Keratinocyte (primary cell): ENCODE data around the gene UCN3. TPM values are rescaled to one million over a fixed set of nuclear protein-coding genes. Genes with fewer than 3 reads are reported as not detected.
A peak's percentile ranks its signal among the peaks of the same experiment; 100 is the strongest.

Experiments used
- DNase-seq: peaks from one replicate; pipeline ENCODE4 v3.0.0-alpha.2; 2011; ENCODE audit warnings: low read depth, missing footprints, low spot score
- FAIRE-seq: peaks from 2 replicates; lab custom pipeline; 2011; peaks lifted over from hg19 to GRCh38; lab: Jason Lieb, UNC
- H2AFZ ChIP-seq: 2 replicates; pipeline ENCODE4 v1.6.0; 2012; ENCODE audit warnings: low read length, control low read depth, inconsistent platforms; ENCODE audit not compliant: control insufficient read depth
- H3K27ac ChIP-seq: 2 replicates; pipeline ENCODE4 v1.5.1; 2011; ENCODE audit warnings: low read length; ENCODE audit not compliant: control insufficient read depth, insufficient read depth
- H3K27me3 ChIP-seq: 3 replicates; pipeline ENCODE4 v1.6.0; 2011; ENCODE audit warnings: low read length; ENCODE audit not compliant: control insufficient read depth, insufficient read depth; ENCODE audit errors: extremely low read depth
- H3K36me3 ChIP-seq, 2 experiments: 2 replicates in 1 of 2; 3 replicates in 1 of 2; pipeline ENCODE4 v1.5.1; 2011; ENCODE audit warnings: low read length in 2 of 2, mild to moderate bottlenecking in 1 of 2; ENCODE audit not compliant: control insufficient read depth in 2 of 2, insufficient read depth in 2 of 2; ENCODE audit errors: extremely low read depth in 1 of 2
- H3K4me1 ChIP-seq: 3 replicates; pipeline ENCODE4 v1.5.1; 2011; ENCODE audit warnings: low read length; ENCODE audit not compliant: control insufficient read depth, insufficient read depth; ENCODE audit errors: extremely low read depth
- H3K4me2 ChIP-seq: 3 replicates; pipeline ENCODE4 v1.6.0; 2011; ENCODE audit warnings: low read depth, low read length; ENCODE audit not compliant: control insufficient read depth, insufficient read depth; ENCODE audit errors: extremely low read depth
- H3K4me3 ChIP-seq, 3 experiments: fragments of 200-600 bp in 1 of 3; sonication (generic) in 1 of 3; 2 replicates in 2 of 3; 3 replicates in 1 of 3; pipeline ENCODE4 v1.5.1; 2011 to 2016; ENCODE audit warnings: low read length in 3 of 3, mild to moderate bottlenecking in 3 of 3, control low read depth in 2 of 3, inconsistent platforms in 1 of 3, low read depth in 1 of 3, mixed read lengths in 1 of 3, mixed run types in 1 of 3, moderate library complexity in 1 of 3; ENCODE audit not compliant: control insufficient read depth in 2 of 3, insufficient read depth in 2 of 3; ENCODE audit errors: extremely low read depth in 1 of 3
- H3K79me2 ChIP-seq: 2 replicates; pipeline ENCODE4 v1.6.0; 2012; ENCODE audit warnings: low read length; ENCODE audit not compliant: control insufficient read depth, insufficient read depth
- H3K9ac ChIP-seq: 3 replicates; pipeline ENCODE4 v1.6.0; 2011; ENCODE audit warnings: low read length; ENCODE audit not compliant: control insufficient read depth, insufficient read depth; ENCODE audit errors: extremely low read depth
- H3K9me1 ChIP-seq: 3 replicates; pipeline ENCODE4 v1.6.0; 2011; ENCODE audit warnings: low read length; ENCODE audit not compliant: control insufficient read depth, insufficient read depth; ENCODE audit errors: extremely low read depth
- H3K9me3 ChIP-seq: 2 replicates; pipeline ENCODE4 v1.5.1; 2012; ENCODE audit warnings: low read depth, low read length; ENCODE audit not compliant: control insufficient read depth
- H4K20me1 ChIP-seq: 3 replicates; pipeline ENCODE4 v1.6.0; 2011; ENCODE audit warnings: low read length; ENCODE audit not compliant: control insufficient read depth, insufficient read depth; ENCODE audit errors: extremely low read depth
- EZH2 ChIP-seq: IDR thresholded peaks from one replicate; pipeline ENCODE4 v1.6.1; 2012; ENCODE audit warnings: inconsistent platforms, mild to moderate bottlenecking, low read length, moderate library complexity
- dilution Hi-C: fragments of 300-500 bp; cut with MboI; formaldehyde crosslinking; loops from one replicate; pipeline ENCODE4 v1.7.0; 2020; ENCODE audit warnings: low sequenced_read_pairs; ENCODE audit not compliant: extremely low pct_ligation_motif_present
- polyA plus RNA-seq, 5 experiments: library from polyadenylated mRNA; depleted of rRNA in 3 of 5; stranded (reverse) in 3 of 5; stranded (forward) in 1 of 5; unstranded in 1 of 5; fragments of >200 nt; gene quantifications; 1 replicate in 1 of 5; 2 replicates in 3 of 5; 3 replicates in 1 of 5; pipeline versions ENCODE4 v1.2.1 to v1.2.3, GENCODE V29; 2011 to 2012; ENCODE audit warnings: missing spikeins in 2 of 5, low read depth in 1 of 5, low replicate concordance in 1 of 5
- TF ChIP-seq, protein P1 (sequence below), 3 experiments: IDR thresholded peaks in 1 of 3; conservative IDR thresholded peaks in 1 of 3; optimal IDR thresholded peaks in 1 of 3; 2 replicates in 2 of 3; 3 replicates in 1 of 3; pipeline versions ENCODE3 to v1.5.1; 2011; ENCODE audit warnings: low read length in 3 of 3, mild to moderate bottlenecking in 3 of 3, moderate library complexity in 2 of 3, control low read depth in 1 of 3, inconsistent platforms in 1 of 3; ENCODE audit not compliant: insufficient read depth in 2 of 3; ENCODE audit errors: extremely low read depth in 1 of 3

The UCN3 gene
- polyA plus RNA-seq, 1 donor (not counting 4 experiments of a cell fraction or from before 2014, with no cell fraction given) = not detected

- Histone ChIP-seq H2AFZ (peak within 1 kb of the TSS; percentile 96), H3K27ac (peak within 1 kb of the TSS; percentile 88), H3K4me1 (peaks cover 18% of the 10 kb centered on the region), H3K9ac (peak within 1 kb of the TSS; percentile 84), H3K27me3 (no peaks in the 10 kb centered on the region), H3K9me3 (no peaks in the 10 kb centered on the region), H3K36me3 (no peaks in the 10 kb centered on the region), H4K20me1 (no peaks in the 10 kb centered on the region), H3K4me2 (peak within 1 kb of the TSS; percentile 93), H3K4me3 (peak within 1 kb of the TSS; percentile 78 to 93 (median 81)), H3K9me1 (no peaks in the 10 kb centered on the region), H3K79me2 (peaks cover 47% of the 10 kb centered on the region)
- dilution Hi-C loops = no loop called here
- DNase-seq = peak; percentile 66
- TF ChIP-seq, protein P1, sequence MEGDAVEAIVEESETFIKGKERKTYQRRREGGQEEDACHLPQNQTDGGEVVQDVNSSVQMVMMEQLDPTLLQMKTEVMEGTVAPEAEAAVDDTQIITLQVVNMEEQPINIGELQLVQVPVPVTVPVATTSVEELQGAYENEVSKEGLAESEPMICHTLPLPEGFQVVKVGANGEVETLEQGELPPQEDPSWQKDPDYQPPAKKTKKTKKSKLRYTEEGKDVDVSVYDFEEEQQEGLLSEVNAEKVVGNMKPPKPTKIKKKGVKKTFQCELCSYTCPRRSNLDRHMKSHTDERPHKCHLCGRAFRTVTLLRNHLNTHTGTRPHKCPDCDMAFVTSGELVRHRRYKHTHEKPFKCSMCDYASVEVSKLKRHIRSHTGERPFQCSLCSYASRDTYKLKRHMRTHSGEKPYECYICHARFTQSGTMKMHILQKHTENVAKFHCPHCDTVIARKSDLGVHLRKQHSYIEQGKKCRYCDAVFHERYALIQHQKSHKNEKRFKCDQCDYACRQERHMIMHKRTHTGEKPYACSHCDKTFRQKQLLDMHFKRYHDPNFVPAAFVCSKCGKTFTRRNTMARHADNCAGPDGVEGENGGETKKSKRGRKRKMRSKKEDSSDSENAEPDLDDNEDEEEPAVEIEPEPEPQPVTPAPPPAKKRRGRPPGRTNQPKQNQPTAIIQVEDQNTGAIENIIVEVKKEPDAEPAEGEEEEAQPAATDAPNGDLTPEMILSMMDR (optimal IDR thresholded peaks at IDR 0.05 in 1 of 3, IDR thresholded peaks at IDR 0.05 in 1 of 3, conservative IDR thresholded peaks at IDR 0.05 in 1 of 3; ENCODE audit: extremely low read depth in 1 of 3, insufficient read depth in 2 of 3, low read length in 3 of 3) = no peak
- TF ChIP-seq EZH2 = no peak
- peak; percentile 65 for FAIRE-seq
These were observed 47.6 kb downstream of the UCN3 start, which contains the start of gene NET1 for GRCh38 chr10:5412277-5412941. Gene NET1 (plus strand): TSS chr10:5412557. CDS start chr10:5412693, 136 bp downstream.

DNA sequence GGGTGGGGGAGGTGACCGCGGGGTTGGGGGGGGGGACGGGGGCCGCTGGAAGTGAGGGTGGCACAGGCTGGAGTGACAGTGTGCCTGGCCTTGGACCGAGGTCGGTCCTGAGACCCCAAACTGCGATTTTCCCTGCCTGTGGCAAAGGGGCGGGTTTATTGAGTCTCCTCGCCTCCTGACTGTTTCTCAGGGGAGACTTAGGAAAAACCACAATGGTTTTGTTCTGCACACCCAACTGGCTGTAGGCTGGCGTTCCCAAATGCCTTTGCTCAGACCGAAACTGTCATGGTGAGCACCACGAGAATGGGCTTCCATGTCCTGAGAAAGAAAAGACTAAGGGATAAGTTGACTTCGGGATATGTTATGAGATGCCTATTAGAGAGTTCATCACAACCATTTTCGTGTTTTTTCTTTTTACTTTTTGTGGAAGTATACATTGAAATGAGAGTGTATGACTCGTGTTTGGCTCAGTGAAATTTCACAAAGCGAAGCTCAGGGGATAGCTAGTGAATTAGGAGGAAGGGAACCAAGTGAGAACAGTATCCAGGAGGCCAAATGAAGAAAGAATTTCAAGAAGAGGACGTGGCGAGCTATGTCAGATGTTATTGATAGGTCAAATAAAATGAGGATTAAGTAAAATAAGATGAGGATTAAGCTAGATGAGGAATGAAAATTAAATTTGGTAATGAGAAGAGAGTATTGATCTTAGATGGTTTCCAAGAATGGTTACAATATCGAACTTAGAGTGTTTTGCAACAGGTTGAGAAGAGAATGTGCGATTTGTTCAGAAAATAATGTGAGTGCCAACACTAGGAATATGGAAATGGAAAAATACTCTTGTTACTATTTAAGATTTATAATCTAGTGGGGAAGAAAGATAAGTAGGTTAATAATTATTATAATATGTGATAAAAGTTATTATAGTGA, 48.5 kb downstream of the UCN3 start:
- peak; percentile 80 for FAIRE-seq
- Histone ChIP-seq H3K9me3 (no peaks in the 10 kb centered on the region), H3K4me2 (peak overlapping the region; percentile 93), H3K36me3 (no peaks in the 10 kb centered on the region), H3K9ac (peak overlapping the region; percentile 84), H3K9me1 (no peaks in the 10 kb centered on the region), H2AFZ (peak overlapping the region; percentile 84), H3K4me1 (peaks cover 18% of the 10 kb centered on the region), H3K4me3 (peak overlapping the region; percentile 78 to 93 (median 81)), H3K79me2 (peaks cover 55% of the 10 kb centered on the region), H3K27ac (peak overlapping the region; percentile 88), H4K20me1 (no peaks in the 10 kb centered on the region), H3K27me3 (no peaks in the 10 kb centered on the region)
- TF ChIP-seq, protein P1 (optimal IDR thresholded peaks at IDR 0.05 in 1 of 3, IDR thresholded peaks at IDR 0.05 in 1 of 3, conservative IDR thresholded peaks at IDR 0.05 in 1 of 3; ENCODE audit: extremely low read depth in 1 of 3, insufficient read depth in 2 of 3, low read length in 3 of 3) = no peak
- no peak for TF ChIP-seq EZH2
- DNase-seq = no peak
- dilution Hi-C loops = no loop called here
